GM06990 (cell line): ENCODE results near the gene GPHN.

Experiments
- DNase-seq: peaks from one replicate; pipeline ENCODE4 v3.0.0-alpha.2; 2011; ENCODE audit not compliant: insufficient read length; ENCODE audit errors: extremely low read depth
- H3K27me3 ChIP-seq: replicated peaks from 2 replicates; pipeline ENCODE4 v1.6.0; 2011; ENCODE audit warnings: low read length; ENCODE audit not compliant: control insufficient read depth, insufficient read depth
- H3K36me3 ChIP-seq: 2 replicates; pipeline ENCODE4 v1.5.1; 2011; ENCODE audit warnings: low read length; ENCODE audit not compliant: control insufficient read depth, insufficient read depth
- H3K4me3 ChIP-seq: replicated peaks from 2 replicates; pipeline ENCODE4 v1.5.1; 2011; ENCODE audit warnings: low read depth, mild to moderate bottlenecking, control low read depth, low read length
- CTCF ChIP-seq: IDR thresholded peaks from 2 replicates; pipeline ENCODE4 v1.5.1; 2011; ENCODE audit warnings: low read length, control low read depth, mild to moderate bottlenecking, inconsistent platforms; ENCODE audit not compliant: insufficient read depth, poor library complexity, severe bottlenecking

Gene GPHN

GRCh38 chr14:66628636-66629035 is 120.7 kb downstream of the GPHN start:
- TF ChIP-seq CTCF: no peak
- Histone ChIP-seq H3K27me3 (no peaks in the 10 kb centered on the region), H3K4me3 (no peak overlapping the region), H3K36me3 (no peaks in the 10 kb centered on the region)
- no peak for DNase-seq

- no peak for DNase-seq
- no peaks in the 10 kb centered on the region for H3K36me3 ChIP-seq
- no peak overlapping the region for H3K4me3 ChIP-seq
- no peaks in the 10 kb centered on the region for H3K27me3 ChIP-seq
- TF ChIP-seq CTCF: no peak
These were observed 121.6 kb downstream of the GPHN start for GRCh38 chr14:66629499-66629898.

GRCh38 chr14:66634876-66635275 is 126.9 kb downstream of the GPHN start:
- DNase-seq: no peak
- TF ChIP-seq CTCF: no peak
- H3K27me3 ChIP-seq: no peaks in the 10 kb centered on the region
- no peaks in the 10 kb centered on the region for H3K36me3 ChIP-seq
- H3K4me3 ChIP-seq: no peak overlapping the region

GRCh38 chr14:66635435-66635834 is 127.5 kb downstream of the GPHN start:
- TF ChIP-seq CTCF: no peak
- Histone ChIP-seq H3K4me3 (no peak overlapping the region), H3K36me3 (no peaks in the 10 kb centered on the region), H3K27me3 (no peaks in the 10 kb centered on the region)
- DNase-seq: no peak

- H3K27me3 ChIP-seq: no peaks in the 10 kb centered on the region
- no peak for DNase-seq
- H3K36me3 ChIP-seq: no peaks in the 10 kb centered on the region
- no peak overlapping the region for H3K4me3 ChIP-seq
- no peak for TF ChIP-seq CTCF
These were observed 128.3 kb downstream of the GPHN start for GRCh38 chr14:66636240-66636639.

- DNase-seq: no peak
- Histone ChIP-seq H3K4me3 (no peak overlapping the region), H3K27me3 (no peaks in the 10 kb centered on the region), H3K36me3 (no peaks in the 10 kb centered on the region)
- TF ChIP-seq CTCF: no peak
These were observed 130.7 kb downstream of the GPHN start for GRCh38 chr14:66638689-66639088.
